A549 (cell line): ENCODE data around the gene BMPR2. TPM values are rescaled to one million over a fixed set of nuclear protein-coding genes. Genes with fewer than 3 reads are reported as not detected.

Experiments used
- ATAC-seq, 2 experiments: fragments of 200-7000 bp in 1 of 2; fragments of >200 bp in 1 of 2; cut with Nextera tagmentation in 1 of 2; cut with Tn5 transposase in 1 of 2; 3 replicates each; pipeline versions ENCODE4 v1.8.0 to v1.9.1; 2018 to 2020; ENCODE audit warnings: mild to moderate bottlenecking in 1 of 2, moderate library complexity in 1 of 2
- CTCF ChIA-PET: fragments of 300-600 bp; sonication (Branson Sonifier 250); formaldehyde crosslinking; extraction: SDS; loops from one replicate; lab custom pipeline; 2021; ENCODE audit warnings: antibody characterized with exemption, inconsistent platforms; lab: Yijun Ruan, JAX
- POLR2A ChIA-PET: fragments of 350-600 bp; formaldehyde crosslinking; extraction: SDS; loops from one replicate; lab custom pipeline; 2021; ENCODE audit warnings: antibody characterized with exemption, inconsistent platforms; lab: Yijun Ruan, JAX
- DNase-seq, 2 experiments: peaks; one replicate each; pipeline versions ENCODE4 v3.0.0 to v3.0.0-alpha.2; 2011 to 2016; ENCODE audit warnings: low read depth in 1 of 2, low spot score in 1 of 2
- FAIRE-seq: peaks from 2 replicates; lab custom pipeline; 2011; peaks lifted over from hg19 to GRCh38; lab: Jason Lieb, UNC
- H3K27ac ChIP-seq, 2 experiments: fragments of >200 bp; sonication (Bioruptor Twin); formaldehyde crosslinking; 3 replicates each; pipeline ENCODE4 v1.5.1; 2016 to 2017
- H3K4me1 ChIP-seq: fragments of >200 bp; sonication (Bioruptor Twin); formaldehyde crosslinking; 3 replicates; pipeline ENCODE4 v1.6.1; 2016
- H3K4me2 ChIP-seq: fragments of >200 bp; sonication (Bioruptor Twin); formaldehyde crosslinking; 3 replicates; pipeline ENCODE4 v1.6.1; 2016
- H3K4me3 ChIP-seq: fragments of >200 bp; sonication (Bioruptor Twin); formaldehyde crosslinking; 3 replicates; pipeline ENCODE4 v1.5.1; 2016
- H3K9me3 ChIP-seq: fragments of >200 bp; sonication (Bioruptor Twin); formaldehyde crosslinking; 3 replicates; pipeline ENCODE4 v1.6.1; 2016
- ATOH8 ChIP-seq: fragments of 250-450 bp; sonication (Bioruptor Pico); IDR thresholded peaks from 2 replicates; pipeline ENCODE4 v1.5.0; 2020; ENCODE audit warnings: low read depth, mild to moderate bottlenecking, moderate library complexity
- BHLHE40 ChIP-seq: IDR thresholded peaks from 2 replicates; pipeline ENCODE4 v1.6.1; 2012; ENCODE audit warnings: low read depth, low read length, inconsistent platforms
- CEBPB ChIP-seq, 2 experiments: fragments of >200 bp in 1 of 2; sonication (Bioruptor Twin) in 1 of 2; formaldehyde crosslinking in 1 of 2; IDR thresholded peaks; 2 replicates each; pipeline ENCODE4 v1.6.1; 2012 to 2016
- CHD4 ChIP-seq: fragments of 200-600 bp; sonication (generic); IDR thresholded peaks from 2 replicates; pipeline ENCODE4 v1.6.1; 2016; ENCODE audit warnings: antibody characterized with exemption, mild to moderate bottlenecking, borderline replicate concordance
- ELK1 ChIP-seq: fragments of 150-350 bp; IDR thresholded peaks from 2 replicates; pipeline ENCODE4 v1.6.1; 2014; ENCODE audit warnings: low read depth, mild to moderate bottlenecking, low read length
- EP300 ChIP-seq, 2 experiments: fragments of >200 bp; sonication (Bioruptor Twin); formaldehyde crosslinking; IDR thresholded peaks; 2 replicates in 1 of 2; 3 replicates in 1 of 2; pipeline ENCODE4 v1.6.1; 2016 to 2017
- ESRRA ChIP-seq: fragments of 150-350 bp; IDR thresholded peaks from 2 replicates; pipeline ENCODE4 v1.6.1; 2014; ENCODE audit warnings: mild to moderate bottlenecking, low read length, borderline replicate concordance
- FOSL2 ChIP-seq, 2 experiments: fragments of 450-650 bp in 1 of 2; fragments of >200 bp in 1 of 2; sonication (Bioruptor Twin) in 1 of 2; formaldehyde crosslinking; IDR thresholded peaks; 2 replicates each; pipeline versions ENCODE4 v1.5.0 to v1.6.1; 2016 to 2020; ENCODE audit warnings: mild to moderate bottlenecking in 1 of 2, moderate library complexity in 1 of 2
- GATA3 ChIP-seq: IDR thresholded peaks from 2 replicates; pipeline ENCODE4 v1.6.1; 2012; ENCODE audit warnings: borderline replicate concordance
- HDAC2 ChIP-seq: fragments of 200-600 bp; sonication (generic); IDR thresholded peaks from 2 replicates; pipeline ENCODE4 v1.6.1; 2016
- HES2 ChIP-seq: fragments of >200 bp; sonication (Bioruptor Twin); formaldehyde crosslinking; IDR thresholded peaks from 2 replicates; pipeline ENCODE4 v1.6.1; 2016
- KDM1A ChIP-seq: fragments of 200-600 bp; sonication (generic); IDR thresholded peaks from 2 replicates; pipeline ENCODE4 v1.6.1; 2016; ENCODE audit warnings: low read depth, mild to moderate bottlenecking
- KDM5A ChIP-seq: fragments of 200-600 bp; sonication (generic); IDR thresholded peaks from 2 replicates; pipeline ENCODE4 v1.6.1; 2016; ENCODE audit warnings: antibody characterized with exemption, mild to moderate bottlenecking
- MAFK ChIP-seq: fragments of 450-650 bp; IDR thresholded peaks from 2 replicates; pipeline ENCODE4 v1.6.1; 2014; ENCODE audit not compliant: partially characterized antibody
- MAZ ChIP-seq: fragments of 150-350 bp; IDR thresholded peaks from 2 replicates; pipeline ENCODE4 v1.6.1; 2014; ENCODE audit warnings: antibody characterized with exemption, low read depth, low read length, borderline replicate concordance
- NFE2L2 ChIP-seq: fragments of 150-350 bp; conservative IDR thresholded peaks from 2 replicates; pipeline ENCODE4 v1.6.1; 2014; ENCODE audit warnings: low read length
- NPAS2 ChIP-seq: fragments of 250-450 bp; sonication (Bioruptor Pico); IDR thresholded peaks from 2 replicates; pipeline ENCODE4 v1.8.0; 2022; ENCODE audit warnings: mild to moderate bottlenecking, moderate library complexity, borderline replicate concordance
- POLR2AphosphoS2 ChIP-seq: conservative IDR thresholded peaks from 2 replicates; pipeline ENCODE4 v1.6.1; 2012; ENCODE audit warnings: low read length, improper control_type of control experiment, inconsistent platforms
- RNF2 ChIP-seq: fragments of 200-600 bp; sonication (generic); IDR thresholded peaks from 2 replicates; pipeline ENCODE4 v1.6.1; 2016; ENCODE audit warnings: low read depth, mild to moderate bottlenecking, antibody characterized with exemption, moderate library complexity, borderline replicate concordance
- TFCP2L1 ChIP-seq: fragments of 250-450 bp; sonication (Bioruptor Pico); IDR thresholded peaks from 2 replicates; pipeline ENCODE4 v1.5.0; 2021; ENCODE audit warnings: mild to moderate bottlenecking
- TP53 ChIP-seq: fragments of 250-450 bp; sonication (Bioruptor Pico); IDR thresholded peaks from 2 replicates; pipeline ENCODE4 v1.5.0; 2021; ENCODE audit warnings: mild to moderate bottlenecking, moderate library complexity
- ZFP36 ChIP-seq: fragments of 450-650 bp; IDR thresholded peaks from 2 replicates; pipeline ENCODE4 v1.6.1; 2014; ENCODE audit warnings: borderline replicate concordance; ENCODE audit not compliant: partially characterized antibody
- ZNF302 ChIP-seq: fragments of 250-450 bp; sonication (Bioruptor Pico); IDR thresholded peaks from 2 replicates; pipeline ENCODE4 v1.9.0; 2021; ENCODE audit warnings: inconsistent platforms, mild to moderate bottlenecking, moderate library complexity
- ZSCAN20 ChIP-seq: fragments of 250-450 bp; sonication (Bioruptor Pico); IDR thresholded peaks from 2 replicates; pipeline ENCODE4 v1.8.0; 2022; ENCODE audit warnings: mild to moderate bottlenecking, moderate library complexity
- WGBS: methylation state at CpG from one replicate; pipeline ENCODE4 v1.1.6; 2017; ENCODE audit errors: missing lambda C conversion rate; 5-methylcytosine and 5-hydroxymethylcytosine counted together
- polyA plus RNA-seq, 4 experiments: library from polyadenylated mRNA; depleted of rRNA in 3 of 4; stranded (reverse); fragments of >200 nt; fragmentation: RNase III in 1 of 4; extraction: RNeasy Plus Mini Kit Qiagen cat#74134 plus additional on column Dnase treatment in 1 of 4; gene quantifications; 2 replicates in 3 of 4; 3 replicates in 1 of 4; pipeline ENCODE4 v1.2.3, GENCODE V29; 2011 to 2017
- TF ChIP-seq, protein P1 (sequence below): fragments of >200 bp; sonication (Bioruptor Twin); formaldehyde crosslinking; IDR thresholded peaks from 3 replicates; pipeline ENCODE4 v1.6.1; 2016
- TF ChIP-seq, protein P2 (sequence below): IDR thresholded peaks from 2 replicates; pipeline ENCODE4 v1.6.1; 2012
- TF ChIP-seq, protein P3 (sequence below): fragments of >200 bp; sonication (Bioruptor Twin); formaldehyde crosslinking; IDR thresholded peaks from 3 replicates; pipeline ENCODE4 v1.5.1; 2016
- TF ChIP-seq, protein P4 (sequence below): fragments of 200-600 bp; sonication (generic); IDR thresholded peaks from 2 replicates; pipeline ENCODE4 v1.6.1; 2016; ENCODE audit warnings: antibody characterized with exemption, mild to moderate bottlenecking, moderate library complexity

The BMPR2 gene
- polyA plus RNA-seq, 2 of the 4 experiments (the other 2 are of a cell fraction) = 13.9 to 46.3 TPM

- TF ChIP-seq EP300 (IDR thresholded peaks at IDR 0.05) (no peak), ESRRA (no peak), POLR2AphosphoS2 (no peak), ZFP36 (no peak), HES2 (no peak), ZNF302 (CRISPR knock-in tag) (no peak), MAFK (no peak), TP53 (CRISPR knock-in tag) (no peak), RNF2 (no peak), ATOH8 (CRISPR knock-in tag) (no peak), HDAC2 (no peak), NPAS2 (no peak), GATA3 (no peak), ZSCAN20 (CRISPR knock-in tag) (no peak), ELK1 (no peak), FOSL2 (IDR thresholded peaks at IDR 0.05) (no peak), FOSL2 (CRISPR knock-in tag; IDR thresholded peaks at IDR 0.05) (no peak), TFCP2L1 (CRISPR knock-in tag) (no peak)
- TF ChIP-seq, protein P1, sequence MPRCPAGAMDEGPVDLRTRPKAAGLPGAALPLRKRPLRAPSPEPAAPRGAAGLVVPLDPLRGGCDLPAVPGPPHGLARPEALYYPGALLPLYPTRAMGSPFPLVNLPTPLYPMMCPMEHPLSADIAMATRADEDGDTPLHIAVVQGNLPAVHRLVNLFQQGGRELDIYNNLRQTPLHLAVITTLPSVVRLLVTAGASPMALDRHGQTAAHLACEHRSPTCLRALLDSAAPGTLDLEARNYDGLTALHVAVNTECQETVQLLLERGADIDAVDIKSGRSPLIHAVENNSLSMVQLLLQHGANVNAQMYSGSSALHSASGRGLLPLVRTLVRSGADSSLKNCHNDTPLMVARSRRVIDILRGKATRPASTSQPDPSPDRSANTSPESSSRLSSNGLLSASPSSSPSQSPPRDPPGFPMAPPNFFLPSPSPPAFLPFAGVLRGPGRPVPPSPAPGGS = no peak
- TF ChIP-seq, protein P2, sequence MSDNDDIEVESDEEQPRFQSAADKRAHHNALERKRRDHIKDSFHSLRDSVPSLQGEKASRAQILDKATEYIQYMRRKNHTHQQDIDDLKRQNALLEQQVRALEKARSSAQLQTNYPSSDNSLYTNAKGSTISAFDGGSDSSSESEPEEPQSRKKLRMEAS = no peak
- TF ChIP-seq, all 56 proteins: peak for 0
- Histone ChIP-seq H3K9me3 (no peaks in the 10 kb centered on the region), H3K4me2 (no peak overlapping the region), H3K4me1 (no peaks in the 10 kb centered on the region), H3K27ac (no peak overlapping the region), H3K4me3 (no peak overlapping the region)
- ATAC-seq (no peak), FAIRE-seq (no peak), DNase-seq (no peak)
- CTCF ChIA-PET = no interaction called here
- POLR2A ChIA-PET = no interaction called here
- WGBS = 96% methylated on average over 1 of the region's 1 CpG
Measured at GRCh38 chr2:202327858-202328257, 48.3 kb upstream of the BMPR2 start.

DNA sequence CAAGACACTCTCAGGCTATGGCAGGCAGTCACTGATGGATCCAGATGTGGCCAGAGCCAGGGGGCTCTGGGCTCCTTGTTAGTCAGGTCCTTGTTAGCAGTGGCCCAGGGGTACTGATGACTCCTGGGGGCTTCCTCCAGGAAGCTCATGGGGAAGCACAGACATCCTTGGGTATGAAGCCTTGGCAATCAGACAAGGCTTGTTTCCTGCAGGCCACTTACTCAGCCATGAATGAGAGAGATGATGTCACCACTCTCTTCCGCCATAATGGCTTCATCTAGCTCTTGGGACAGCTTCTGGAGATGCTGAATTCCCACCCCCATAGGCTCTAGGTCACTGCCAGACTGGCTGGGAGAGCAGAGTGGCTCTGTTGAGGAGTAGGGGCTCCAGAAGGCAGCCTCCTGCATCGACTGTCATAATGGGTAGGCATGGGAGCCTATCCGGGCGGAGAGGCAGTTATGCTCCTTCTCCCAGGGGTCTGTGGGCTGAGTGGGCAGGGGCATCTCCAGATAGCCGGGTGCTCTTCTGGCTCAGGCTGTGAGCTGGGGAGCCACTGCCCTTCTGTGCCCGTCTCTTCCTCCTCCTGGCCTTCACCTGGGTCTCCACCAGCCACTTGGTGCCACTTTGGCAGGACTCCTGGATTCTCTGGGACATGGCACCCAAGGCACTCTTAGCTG is 40.2 kb upstream of the BMPR2 start:
- peaks cover 11% of the 10 kb centered on the region for H3K4me1 ChIP-seq
- FAIRE-seq (no peak), DNase-seq (no peak), ATAC-seq (no peak)
- ChIA-PET POLR2A (no interaction called here), CTCF (interaction anchor here (1.1 kb wide), 1 partner anchor 14 kb away, joined by 3 read pairs; no protein-coding TSS in a partner anchor)
- WGBS = 93% methylated on average over 4 of the region's 6 CpGs
- no peak overlapping the region for H3K27ac ChIP-seq
- TF ChIP-seq KDM1A (no peak), MAZ (no peak), NFE2L2 (no peak), BHLHE40 (no peak), ZFP36 (no peak), NPAS2 (no peak), CEBPB (IDR thresholded peaks at IDR 0.05) (no peak), KDM5A (no peak), CHD4 (no peak), FOSL2 (IDR thresholded peaks at IDR 0.05) (no peak), FOSL2 (CRISPR knock-in tag; IDR thresholded peaks at IDR 0.05) (no peak)
- TF ChIP-seq, protein P3, sequence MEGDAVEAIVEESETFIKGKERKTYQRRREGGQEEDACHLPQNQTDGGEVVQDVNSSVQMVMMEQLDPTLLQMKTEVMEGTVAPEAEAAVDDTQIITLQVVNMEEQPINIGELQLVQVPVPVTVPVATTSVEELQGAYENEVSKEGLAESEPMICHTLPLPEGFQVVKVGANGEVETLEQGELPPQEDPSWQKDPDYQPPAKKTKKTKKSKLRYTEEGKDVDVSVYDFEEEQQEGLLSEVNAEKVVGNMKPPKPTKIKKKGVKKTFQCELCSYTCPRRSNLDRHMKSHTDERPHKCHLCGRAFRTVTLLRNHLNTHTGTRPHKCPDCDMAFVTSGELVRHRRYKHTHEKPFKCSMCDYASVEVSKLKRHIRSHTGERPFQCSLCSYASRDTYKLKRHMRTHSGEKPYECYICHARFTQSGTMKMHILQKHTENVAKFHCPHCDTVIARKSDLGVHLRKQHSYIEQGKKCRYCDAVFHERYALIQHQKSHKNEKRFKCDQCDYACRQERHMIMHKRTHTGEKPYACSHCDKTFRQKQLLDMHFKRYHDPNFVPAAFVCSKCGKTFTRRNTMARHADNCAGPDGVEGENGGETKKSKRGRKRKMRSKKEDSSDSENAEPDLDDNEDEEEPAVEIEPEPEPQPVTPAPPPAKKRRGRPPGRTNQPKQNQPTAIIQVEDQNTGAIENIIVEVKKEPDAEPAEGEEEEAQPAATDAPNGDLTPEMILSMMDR = no peak
- TF ChIP-seq, protein P4, sequence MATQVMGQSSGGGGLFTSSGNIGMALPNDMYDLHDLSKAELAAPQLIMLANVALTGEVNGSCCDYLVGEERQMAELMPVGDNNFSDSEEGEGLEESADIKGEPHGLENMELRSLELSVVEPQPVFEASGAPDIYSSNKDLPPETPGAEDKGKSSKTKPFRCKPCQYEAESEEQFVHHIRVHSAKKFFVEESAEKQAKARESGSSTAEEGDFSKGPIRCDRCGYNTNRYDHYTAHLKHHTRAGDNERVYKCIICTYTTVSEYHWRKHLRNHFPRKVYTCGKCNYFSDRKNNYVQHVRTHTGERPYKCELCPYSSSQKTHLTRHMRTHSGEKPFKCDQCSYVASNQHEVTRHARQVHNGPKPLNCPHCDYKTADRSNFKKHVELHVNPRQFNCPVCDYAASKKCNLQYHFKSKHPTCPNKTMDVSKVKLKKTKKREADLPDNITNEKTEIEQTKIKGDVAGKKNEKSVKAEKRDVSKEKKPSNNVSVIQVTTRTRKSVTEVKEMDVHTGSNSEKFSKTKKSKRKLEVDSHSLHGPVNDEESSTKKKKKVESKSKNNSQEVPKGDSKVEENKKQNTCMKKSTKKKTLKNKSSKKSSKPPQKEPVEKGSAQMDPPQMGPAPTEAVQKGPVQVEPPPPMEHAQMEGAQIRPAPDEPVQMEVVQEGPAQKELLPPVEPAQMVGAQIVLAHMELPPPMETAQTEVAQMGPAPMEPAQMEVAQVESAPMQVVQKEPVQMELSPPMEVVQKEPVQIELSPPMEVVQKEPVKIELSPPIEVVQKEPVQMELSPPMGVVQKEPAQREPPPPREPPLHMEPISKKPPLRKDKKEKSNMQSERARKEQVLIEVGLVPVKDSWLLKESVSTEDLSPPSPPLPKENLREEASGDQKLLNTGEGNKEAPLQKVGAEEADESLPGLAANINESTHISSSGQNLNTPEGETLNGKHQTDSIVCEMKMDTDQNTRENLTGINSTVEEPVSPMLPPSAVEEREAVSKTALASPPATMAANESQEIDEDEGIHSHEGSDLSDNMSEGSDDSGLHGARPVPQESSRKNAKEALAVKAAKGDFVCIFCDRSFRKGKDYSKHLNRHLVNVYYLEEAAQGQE = no peak
- H3K9me3 ChIP-seq = no peaks in the 10 kb centered on the region
- H3K4me3 ChIP-seq = no peak overlapping the region
- H3K4me2 ChIP-seq = no peak overlapping the region
